Measurements from ENCODE around the gene NUDT14.
A peak's percentile ranks its signal among the peaks of the same experiment; 100 is the strongest.

Gene NUDT14

DNA sequence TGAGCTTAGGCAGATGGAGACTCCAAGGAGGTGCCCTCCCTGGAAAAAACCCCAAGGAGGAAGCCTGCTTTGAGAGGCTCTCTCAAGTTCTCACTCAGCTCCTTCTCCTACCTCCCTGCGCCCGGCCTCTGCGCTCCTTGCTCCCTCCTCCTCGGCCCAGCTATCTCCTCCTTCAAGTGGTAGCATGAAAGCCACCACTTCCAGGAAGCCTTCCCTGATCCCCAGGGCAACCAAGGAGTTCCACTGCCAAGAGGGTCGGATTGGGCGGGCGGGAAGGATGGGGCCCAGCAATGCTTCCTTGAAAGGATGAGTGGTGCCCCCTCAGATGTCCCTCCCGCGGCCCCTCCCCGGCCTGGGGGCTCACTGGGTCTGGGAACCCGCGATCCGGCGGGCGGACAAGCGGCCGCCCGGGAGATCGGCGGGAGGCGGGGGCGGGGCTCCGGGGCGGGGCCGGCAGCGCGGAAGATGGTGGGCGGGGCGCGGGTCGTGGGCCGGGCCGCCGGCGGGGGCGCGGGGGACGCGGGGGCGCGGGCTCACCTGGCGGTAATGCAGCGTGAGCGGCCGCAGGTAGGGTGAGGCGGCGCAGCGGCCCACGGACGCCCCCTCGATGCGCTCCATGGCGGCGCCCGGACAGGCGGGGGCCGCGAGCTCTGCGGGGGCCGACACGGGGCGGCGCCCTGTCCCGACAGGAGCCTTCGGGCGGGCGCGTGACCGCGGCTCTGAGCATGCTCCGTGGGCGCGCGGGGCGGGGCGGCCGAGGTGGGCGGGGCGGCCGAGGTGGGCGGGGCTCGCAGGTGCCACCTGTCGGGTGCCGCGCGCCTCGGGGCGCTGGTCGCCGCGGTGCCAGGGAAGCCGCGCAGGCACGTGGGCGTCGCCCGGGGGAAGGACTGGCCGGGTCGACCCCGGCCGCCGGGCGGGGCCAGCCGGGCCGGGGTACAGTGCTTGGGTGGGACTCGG lies at the start of gene NUDT14:
Gene NUDT14, minus strand, starts transcription at position 721 of the 957 bp plus-strand sequence. Its CDS starts 103 bp downstream, at position 618.
- peak; percentile 52 for DNase-seq (ENCODE audit: low spot score)

DNA sequence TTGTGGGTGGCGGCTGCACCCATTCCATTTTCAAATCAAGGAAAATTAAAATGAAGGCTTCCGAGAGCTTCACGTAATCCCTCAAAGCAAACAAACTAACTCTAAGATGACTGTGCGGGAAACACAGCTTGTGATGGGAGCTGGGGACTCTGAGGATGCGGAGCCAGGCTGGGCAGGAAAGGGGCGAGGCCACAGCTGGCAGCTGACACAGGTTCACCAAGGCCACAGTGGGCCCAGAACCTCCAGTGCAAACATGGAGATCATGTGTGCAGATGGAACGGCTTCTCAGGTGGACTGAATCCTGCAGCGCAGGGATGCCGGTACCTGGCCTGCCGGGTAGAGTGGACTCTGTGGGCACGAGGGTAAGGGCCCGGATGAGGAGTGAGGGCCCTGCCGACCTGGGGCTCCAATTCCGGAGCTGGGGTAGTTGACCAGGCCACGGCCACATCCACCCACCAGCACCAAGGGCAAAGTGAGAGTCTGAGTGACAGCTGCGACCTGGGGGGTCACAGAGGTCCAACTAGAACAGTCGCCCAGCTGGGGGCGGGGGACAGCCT lies 48.1 kb upstream of the NUDT14 start:
- DNase-seq (ENCODE audit: low spot score), result no peak

DNA sequence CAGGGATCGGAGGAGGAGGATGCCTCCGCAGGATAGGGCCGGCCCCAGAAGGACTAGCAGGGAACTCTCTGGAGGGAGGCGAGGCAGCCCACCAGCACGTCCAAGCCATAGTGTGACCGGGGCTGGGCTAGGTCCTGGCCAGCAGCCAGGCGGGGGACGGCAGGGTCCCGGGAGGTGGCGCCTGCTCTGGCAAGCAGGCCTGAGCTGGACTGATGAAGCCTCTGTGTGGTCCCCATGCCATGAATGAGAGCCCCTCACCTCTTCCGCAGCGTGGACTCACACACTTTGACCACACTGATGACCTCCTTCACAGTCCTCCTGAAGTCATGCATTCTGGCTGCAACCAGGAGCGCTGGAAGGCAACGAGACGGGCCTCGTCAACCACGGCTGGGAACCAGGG lies 47.5 kb upstream of the NUDT14 start:
- no peak for DNase-seq (ENCODE audit: low spot score)

GRCh38 chr14:105227346-105227745 lies 46.2 kb upstream of the NUDT14 start:
- no peak for DNase-seq (ENCODE audit: low spot score)

- no peak for DNase-seq (ENCODE audit: low spot score)
Observed at GRCh38 chr14:105226198-105226597, 45.1 kb upstream of the NUDT14 start.

GRCh38 chr14:105224845-105225570 lies 43.9 kb upstream of the NUDT14 start:
- DNase-seq (ENCODE audit: low spot score), result no peak

DNA sequence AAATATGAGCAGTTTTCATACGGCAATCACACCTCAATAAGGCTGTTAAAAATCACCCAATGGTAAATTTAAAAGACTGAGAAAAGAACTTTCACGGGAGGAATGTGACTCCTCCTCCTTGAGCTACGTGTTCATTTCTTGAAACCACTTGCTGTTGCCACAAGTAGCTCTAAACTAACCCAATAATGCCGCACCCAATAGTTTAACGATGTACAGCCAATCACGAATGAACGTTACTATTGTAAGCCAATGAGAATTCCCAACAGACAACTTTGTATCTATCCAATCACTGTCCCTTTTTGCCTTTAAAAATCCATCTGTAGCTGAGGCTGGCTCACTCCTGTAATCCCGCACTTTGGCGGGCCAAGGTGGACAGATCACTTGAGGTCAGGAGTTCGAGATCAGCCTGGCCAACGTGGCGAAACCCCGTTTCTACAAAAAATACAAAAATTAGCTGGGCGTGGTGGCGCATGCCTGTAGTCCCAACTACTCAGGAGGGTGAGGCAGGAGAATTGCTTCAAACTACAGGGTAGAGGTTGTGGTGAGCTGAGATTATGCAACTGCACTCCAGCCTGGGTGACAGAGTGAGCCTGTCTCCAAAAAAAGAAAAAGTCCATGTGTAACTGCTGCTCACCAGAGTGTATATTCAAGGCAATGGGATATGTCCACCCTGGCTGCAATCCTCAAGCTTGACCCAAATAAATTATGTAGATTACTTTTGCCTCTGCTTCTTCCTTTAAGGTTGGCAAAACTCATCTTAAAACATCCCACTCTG lies 42.8 kb upstream of the NUDT14 start:
- DNase-seq (ENCODE audit: low spot score), result no peak

DNA sequence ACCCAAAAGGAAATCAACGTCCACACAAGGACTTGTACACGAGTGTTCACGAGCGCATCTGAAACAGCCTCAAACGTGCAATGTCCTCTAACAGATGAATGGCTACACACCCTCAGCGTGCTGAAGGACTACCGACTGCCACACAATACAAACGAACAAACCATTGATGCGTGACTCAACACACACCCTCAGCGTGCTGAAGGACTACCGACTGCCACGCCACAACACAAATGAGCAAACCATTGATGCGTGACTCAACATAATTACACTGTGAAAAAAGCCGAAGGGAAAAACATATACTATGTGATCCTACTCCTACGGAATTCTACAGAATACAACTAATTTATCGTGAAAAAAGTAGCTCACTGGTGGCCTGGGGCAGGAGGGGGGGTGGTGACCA lies 42.1 kb upstream of the NUDT14 start:
- no peak for DNase-seq (ENCODE audit: low spot score)

DNA sequence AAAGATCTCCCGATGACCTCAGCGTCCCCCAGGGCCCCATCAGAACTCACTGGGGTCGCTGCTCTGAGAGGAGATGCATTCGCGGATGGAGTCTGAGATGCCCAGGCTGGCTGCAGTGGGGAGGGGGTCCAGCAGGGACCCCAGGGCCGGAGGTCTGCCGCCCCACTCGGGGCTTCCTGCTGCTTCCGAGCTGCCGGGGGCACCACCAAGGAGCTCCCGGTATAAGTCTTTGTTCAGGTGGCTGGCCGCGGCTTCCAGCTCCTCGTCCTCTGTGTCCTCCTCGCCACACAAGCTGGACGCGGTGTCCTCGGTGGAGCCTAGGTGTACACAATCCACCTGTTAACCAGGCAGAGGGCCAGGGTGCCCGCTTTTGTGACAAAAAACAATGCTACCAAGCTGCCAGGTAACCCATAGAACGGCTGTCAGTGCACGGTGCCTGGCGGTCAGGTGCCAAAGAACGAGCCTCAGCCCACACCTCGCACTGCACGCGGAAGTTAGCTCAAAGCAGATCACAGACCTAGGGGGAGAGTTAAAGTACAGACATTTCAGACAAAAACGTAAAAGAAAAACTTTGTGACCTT lies 40.6 kb upstream of the NUDT14 start:
- no peak for DNase-seq (ENCODE audit: low spot score)

GRCh38 chr14:105220699-105221597 lies 39.8 kb upstream of the NUDT14 start:
- no peak for DNase-seq (ENCODE audit: low spot score)

GRCh38 chr14:105219753-105220152 lies 38.6 kb upstream of the NUDT14 start:
- no peak for DNase-seq (ENCODE audit: low spot score)

DNA sequence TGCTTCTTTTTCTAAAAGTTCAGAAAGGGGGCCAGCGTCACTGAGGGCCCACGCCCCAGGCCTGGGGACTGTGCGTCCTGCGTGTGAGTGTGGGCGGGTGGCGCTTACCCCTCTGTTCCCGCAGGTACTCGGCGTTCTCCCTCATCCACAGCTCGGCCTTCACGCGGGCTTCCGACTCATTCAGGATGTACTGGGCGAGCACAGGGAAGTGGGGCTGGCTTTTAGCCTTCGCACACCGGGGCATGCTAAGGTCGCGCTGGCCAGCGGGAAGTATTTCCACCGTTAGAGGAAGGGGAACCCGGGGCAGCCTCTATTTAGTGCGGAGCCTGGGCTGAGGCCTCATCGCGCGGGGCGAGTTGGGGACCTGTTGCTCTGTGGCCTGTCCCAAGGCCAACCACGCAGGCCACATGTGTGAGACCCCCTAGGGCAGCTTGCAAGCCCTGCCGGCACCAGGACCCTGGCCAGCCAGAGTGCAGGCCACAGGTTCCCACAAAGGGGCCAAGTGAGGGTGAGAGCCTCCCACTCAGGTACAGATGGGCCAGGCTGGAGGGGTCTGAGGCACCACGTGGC lies 38.0 kb upstream of the NUDT14 start:
- no peak for DNase-seq (ENCODE audit: low spot score)

DNA sequence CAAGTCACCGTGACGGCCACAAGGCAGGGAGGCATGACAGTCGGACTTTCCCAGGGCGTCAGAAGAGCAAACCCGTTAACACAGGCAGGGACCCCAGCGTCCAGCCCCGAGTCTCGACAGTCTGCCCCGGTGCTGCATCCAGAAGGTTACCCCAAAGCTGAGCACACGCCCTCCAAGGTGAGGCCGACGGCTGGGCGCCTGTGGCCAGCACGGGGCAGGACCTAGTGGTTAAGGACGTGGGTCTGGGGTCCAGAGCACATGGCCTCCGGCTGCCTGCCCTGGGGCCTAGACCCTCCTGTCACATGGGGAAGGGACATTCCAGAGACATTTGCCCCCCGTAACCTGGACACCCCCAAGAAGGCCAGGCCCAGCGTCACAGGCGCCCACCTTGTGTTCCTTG lies 37.5 kb upstream of the NUDT14 start:
- no peak for DNase-seq (ENCODE audit: low spot score)

- no peak for DNase-seq (ENCODE audit: low spot score)
Observed at GRCh38 chr14:105217774-105218173, 36.7 kb upstream of the NUDT14 start.

GRCh38 chr14:105216490-105217247 lies 35.6 kb upstream of the NUDT14 start:
- DNase-seq (ENCODE audit: low spot score), result no peak

- DNase-seq (ENCODE audit: low spot score), result no peak
Observed at GRCh38 chr14:105215602-105216001, 34.5 kb upstream of the NUDT14 start.

GRCh38 chr14:105214324-105214915 lies 33.3 kb upstream of the NUDT14 start:
- no peak for DNase-seq (ENCODE audit: low spot score)

DNA sequence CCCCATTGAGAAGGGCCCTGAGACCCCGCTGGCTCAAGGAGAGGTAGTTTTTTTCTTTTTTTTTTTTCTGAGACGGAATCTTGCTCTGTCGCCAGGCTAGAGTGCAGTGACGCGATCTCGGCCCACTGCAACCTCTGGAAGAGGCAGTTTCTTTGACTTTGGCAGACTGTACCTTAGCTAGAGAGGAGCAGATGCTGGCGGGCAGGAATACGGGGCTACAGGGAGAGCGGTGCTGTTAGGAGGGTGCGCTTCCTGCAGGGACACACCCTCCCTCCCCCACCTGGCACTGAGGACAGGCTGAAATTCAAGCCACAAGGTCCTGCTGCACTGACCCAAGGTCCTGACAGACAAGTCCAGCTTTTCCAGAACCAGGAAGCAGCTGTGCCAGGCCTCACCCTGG lies 32.2 kb upstream of the NUDT14 start:
- DNase-seq (ENCODE audit: low spot score), result no peak
